ENCODE measurements around the gene OPCML. TPM values are rescaled to one million over a fixed set of nuclear protein-coding genes. Genes with fewer than 3 reads are reported as not detected.

The OPCML gene
- total and polyA plus RNA-seq, 2 of the 13 experiments (the other 11 are each of a cell fraction or from before 2014, with no cell fraction given), result not detected

- TF ChIP-seq DDIT3 (CRISPR knock-in tag; IDR thresholded peaks at IDR 0.05), result no peak
- no peak for TF ChIP-seq ATF6 (CRISPR knock-in tag; conservative IDR thresholded peaks at IDR 0.05)
Measured at GRCh38 chr11:133123366-133123765, 408.9 kb downstream of the OPCML start (continued).

GRCh38 chr11:133122256-133122655, 410.0 kb downstream of the OPCML start:
- DNase-seq (ENCODE audit: low spot score) (no peak), FAIRE-seq (no peak), ATAC-seq (no peak)
- ChIA-PET POLR2A (no interaction called here), CTCF (ENCODE audit: low intra/inter-chr PET ratio, low total read pairs) (no interaction called here)
- WGBS (ENCODE audit: low lambda C conversion rate), result 0% methylated on average over 3 of the region's 3 CpGs
- H2AFZ ChIP-seq (ENCODE audit: low read length), result no peak overlapping the region
- H4K20me1 ChIP-seq (ENCODE audit: insufficient read depth, low read length), result no peaks in the 10 kb centered on the region
- intact Hi-C loops (cut with micrococcal nuclease; ENCODE audit: unreplicated experiment) (no loop called here), in situ Hi-C loops (cut with HindIII; ENCODE audit: extremely low pct_ligation_motif_present, low pct_unique_long_range_greater_than_20kb) (no loop called here)
- no peaks in the 10 kb centered on the region for H3K79me2 ChIP-seq (ENCODE audit: insufficient read depth, low read length)
- no peaks in the 10 kb centered on the region for H3K9me3 ChIP-seq (ENCODE audit: low read length)
- H3K27ac ChIP-seq (ENCODE audit: extremely low read length, insufficient read depth, low read length), result no peak overlapping the region
- H3K4me2 ChIP-seq (ENCODE audit: low read depth, low read length), result no peak overlapping the region
- H3K4me3 ChIP-seq (replicated peaks in 1 of 3; ENCODE audit: insufficient read depth in 1 of 3, low read depth in 2 of 3, low read length in 3 of 3), result no peak overlapping the region
- H3K9ac ChIP-seq (ENCODE audit: insufficient read depth, low read depth, low read length), result no peak overlapping the region
- no TSS peak for BruUV-seq (replicated peaks)
- peaks cover 0 to 6% of the 10 kb centered on the region in 2 experiments; a peak in 1 of 5 replicates for H3K27me3 ChIP-seq (ENCODE audit: control insufficient read depth in 1 of 2, insufficient read depth in 2 of 2, low read length in 2 of 2)
- TF ChIP-seq RBAK (CRISPR knock-in tag; IDR thresholded peaks at IDR 0.05), result no peak
- peak; percentile 86 to 94 for TF ChIP-seq MAFK (conservative IDR thresholded peaks at IDR 0.05 in 1 of 2, IDR thresholded peaks at IDR 0.05 in 1 of 2; ENCODE audit: low read length in 2 of 2)
- TF ChIP-seq MTF2 (CRISPR knock-in tag; IDR thresholded peaks at IDR 0.05; ENCODE audit: borderline replicate concordance), result no peak
- no peak for TF ChIP-seq ZNF180 (CRISPR knock-in tag; IDR thresholded peaks at IDR 0.05; ENCODE audit: borderline replicate concordance, low read depth)
- no peak for TF ChIP-seq ZNF143 (CRISPR knock-in tag; IDR thresholded peaks at IDR 0.05)
- TF ChIP-seq MAX (IDR thresholded peaks at IDR 0.05), result no peak
- peak; percentile 88 for TF ChIP-seq MAFF (IDR thresholded peaks at IDR 0.05; ENCODE audit: low read depth, low read length)
- no peak for TF ChIP-seq ZFP82 (CRISPR knock-in tag; IDR thresholded peaks at IDR 0.05; ENCODE audit: borderline replicate concordance)
- no peak for TF ChIP-seq ETV5 (CRISPR knock-in tag; IDR thresholded peaks at IDR 0.05; ENCODE audit: borderline replicate concordance)
- no peak for TF ChIP-seq CBX1 (IDR thresholded peaks at IDR 0.05; ENCODE audit: low read depth)
- no peaks in the 10 kb centered on the region for H3K4me1 ChIP-seq (ENCODE audit: insufficient read depth, low read length)
- H3K36me3 ChIP-seq (replicated peaks in 1 of 2; ENCODE audit: control insufficient read depth in 1 of 2, insufficient read depth in 2 of 2, low read length in 2 of 2), result no peaks in the 10 kb centered on the region

Measured in HepG2 (cell line).